HepG2 (cell line): ENCODE measurements around the gene SYCE3. TPM values are rescaled to one million over a fixed set of nuclear protein-coding genes. Genes with fewer than 3 reads are reported as not detected.
A peak's percentile ranks its signal among the peaks of the same experiment; 100 is the strongest.

ENCODE experiments used
- BHLHE40 ChIP-seq: IDR thresholded peaks from 2 replicates; pipeline ENCODE4 v1.6.1; 2011; ENCODE audit warnings: low read length, improper control_type of control experiment
- ELK4 ChIP-seq: sonication (generic); formaldehyde crosslinking; IDR thresholded peaks from 2 replicates; pipeline ENCODE4 v1.9.0; 2021; ENCODE audit warnings: missing genetic modification reagents, borderline replicate concordance
- HOXA7 ChIP-seq: sonication (generic); formaldehyde crosslinking; IDR thresholded peaks from 2 replicates; pipeline ENCODE4 v1.8.1; 2022; ENCODE audit warnings: mild to moderate bottlenecking, missing genetic modification reagents, moderate library complexity
- MED8 ChIP-seq: sonication (generic); formaldehyde crosslinking; IDR thresholded peaks from 2 replicates; pipeline ENCODE4 v1.8.1; 2023; ENCODE audit warnings: mild to moderate bottlenecking, missing genetic modification reagents; ENCODE audit not compliant: insufficient replicate concordance
- MEIS2 ChIP-seq: sonication (generic); formaldehyde crosslinking; IDR thresholded peaks from 2 replicates; pipeline ENCODE4 v1.9.0; 2021; ENCODE audit warnings: mild to moderate bottlenecking, missing genetic modification reagents
- NFYC ChIP-seq: IDR thresholded peaks from 2 replicates; pipeline ENCODE4 v1.6.1; 2016; ENCODE audit warnings: missing genetic modification reagents, missing compliant biosample characterization
- NR0B2 ChIP-seq: sonication (generic); formaldehyde crosslinking; IDR thresholded peaks from 2 replicates; pipeline ENCODE4 v1.4.0; 2020; ENCODE audit warnings: mild to moderate bottlenecking, missing genetic modification reagents
- ONECUT2 ChIP-seq: sonication (generic); formaldehyde crosslinking; IDR thresholded peaks from 2 replicates; pipeline ENCODE4 v1.4.0; 2020; ENCODE audit warnings: missing genetic modification reagents
- RARG ChIP-seq: sonication (generic); formaldehyde crosslinking; IDR thresholded peaks from 2 replicates; pipeline ENCODE4 v1.4.0; 2020; ENCODE audit warnings: low read depth, mild to moderate bottlenecking, missing genetic modification reagents
- RERE ChIP-seq: IDR thresholded peaks from 2 replicates; pipeline ENCODE4 v1.6.1; 2016; ENCODE audit warnings: low read depth, missing genetic modification reagents, missing compliant biosample characterization
- RNF2 ChIP-seq: fragments of 450-650 bp; conservative IDR thresholded peaks from 2 replicates; pipeline ENCODE4 v1.6.1; 2016; ENCODE audit warnings: low read depth
- SPEN ChIP-seq: sonication (generic); formaldehyde crosslinking; IDR thresholded peaks from 2 replicates; pipeline ENCODE4 v1.5.1; 2020; ENCODE audit warnings: low read depth, mild to moderate bottlenecking, missing genetic modification reagents
- ZBTB10 ChIP-seq: sonication (generic); formaldehyde crosslinking; IDR thresholded peaks from 2 replicates; pipeline ENCODE4 v1.4.0; 2020; ENCODE audit warnings: missing genetic modification reagents, borderline replicate concordance
- ZNF281 ChIP-seq: sonication (generic); formaldehyde crosslinking; IDR thresholded peaks from 2 replicates; pipeline ENCODE4 v1.4.0; 2020; ENCODE audit warnings: missing genetic modification reagents, borderline replicate concordance
- ZNF296 ChIP-seq: sonication (generic); formaldehyde crosslinking; conservative IDR thresholded peaks from 2 replicates; pipeline ENCODE4 v1.5.0; 2020; ENCODE audit warnings: mild to moderate bottlenecking, missing genetic modification reagents
- ZNF382 ChIP-seq: sonication (generic); formaldehyde crosslinking; IDR thresholded peaks from 2 replicates; pipeline ENCODE4 v1.5.0; 2020; ENCODE audit warnings: missing genetic modification reagents, mild to moderate bottlenecking, borderline replicate concordance
- ZNF550 ChIP-seq: sonication (generic); formaldehyde crosslinking; IDR thresholded peaks from 2 replicates; pipeline ENCODE4 v1.4.0; 2020; ENCODE audit warnings: mild to moderate bottlenecking, missing genetic modification reagents, borderline replicate concordance
- polyA plus RNA-seq, 8 experiments: library from polyadenylated mRNA; depleted of rRNA in 3 of 8; stranded (reverse) in 7 of 8; unstranded in 1 of 8; fragments of >200 nt; fragmentation: Illumina TruSeq in 4 of 8; extraction: Trizol in 4 of 8; gene quantifications; 2 replicates each; pipeline versions ENCODE4 v1.2.1 to v1.2.3, GENCODE V29; 2011 to 2016; ENCODE audit warnings: low read depth in 4 of 8, missing spikeins in 1 of 8, mixed read lengths in 1 of 8; ENCODE audit not compliant: insufficient read depth in 1 of 8
- total RNA-seq, 5 experiments: library from RNA; depleted of rRNA; stranded (reverse); fragments of >200 nt; fragmentation: Illumina TruSeq; extraction: Trizol; gene quantifications; 2 replicates each; pipeline ENCODE4 v1.2.3, GENCODE V29; 2016; ENCODE audit warnings: low read depth in 1 of 5

Gene SYCE3
- total and polyA plus RNA-seq, 2 of the 13 experiments (the other 11 are each of a cell fraction or from before 2014, with no cell fraction given) = not detected

GRCh38 chr22:50569041-50569459 lies 6.3 kb upstream of the SYCE3 start (continued):
- no peak for TF ChIP-seq NR0B2 (CRISPR knock-in tag)
- TF ChIP-seq ZNF296 (CRISPR knock-in tag) = no peak
- peak; percentile 58; the same call in 1 of the 2 replicates for TF ChIP-seq ZNF281 (CRISPR knock-in tag)
- no peak for TF ChIP-seq RARG
- no peak for TF ChIP-seq ZNF550
- TF ChIP-seq ZNF382 (CRISPR knock-in tag) = no peak
- no peak for TF ChIP-seq ONECUT2 (CRISPR knock-in tag)
- TF ChIP-seq RNF2 = no peak
- 0 out of 2 replicates have a peak, but pooled peaks have one; percentile 15 for TF ChIP-seq MEIS2 (CRISPR knock-in tag)
- TF ChIP-seq SPEN (CRISPR knock-in tag) = peak; percentile 79; the same call in 1 of the 2 replicates
- TF ChIP-seq ZBTB10 = no peak
- 0 out of 2 replicates have a peak, but pooled peaks have one; percentile 46 for TF ChIP-seq RERE (CRISPR knock-in tag)
- TF ChIP-seq ELK4 = no peak
- TF ChIP-seq NFYC (CRISPR knock-in tag) = no peak
- no peak for TF ChIP-seq MED8 (CRISPR knock-in tag)
- TF ChIP-seq BHLHE40 = no peak
- no peak for TF ChIP-seq HOXA7
